Kidney epithelial cell (primary cell): ENCODE data around the gene ELF1. TPM values are rescaled to one million over a fixed set of nuclear protein-coding genes. Genes with fewer than 3 reads are reported as not detected.

Experiments used
- DNase-seq: peaks from one replicate; pipeline ENCODE4 v3.0.0-alpha.2; 2010; ENCODE audit warnings: low read depth
- H3K27me3 ChIP-seq: 2 replicates; pipeline ENCODE4 v1.6.0; 2011; ENCODE audit warnings: low read length; ENCODE audit not compliant: control insufficient read depth, insufficient read depth
- H3K36me3 ChIP-seq: 2 replicates; pipeline ENCODE4 v1.5.1; 2011; ENCODE audit warnings: low read length; ENCODE audit not compliant: control insufficient read depth, insufficient read depth
- H3K4me3 ChIP-seq: 2 replicates; pipeline ENCODE4 v1.5.1; 2011; ENCODE audit warnings: low read depth, mild to moderate bottlenecking, control low read depth, low read length
- CTCF ChIP-seq: IDR thresholded peaks from 2 replicates; pipeline ENCODE4 v1.5.1; 2011; ENCODE audit warnings: mild to moderate bottlenecking, moderate library complexity, low read length, control low read depth, inconsistent platforms; ENCODE audit not compliant: insufficient read depth, poor library complexity, severe bottlenecking
- total RNA-seq: library from RNA; depleted of rRNA; stranded (reverse); fragments of >200 nt; gene quantifications from 2 replicates; pipeline ENCODE4 v1.2.3, GENCODE V29; 2015

ELF1 gene
- total RNA-seq, 1 donor from 2014 or later: 60.6 TPM

- no peaks in the 10 kb centered on the region for H3K36me3 ChIP-seq
- no peak for TF ChIP-seq CTCF
- no peak for DNase-seq
- no peaks in the 10 kb centered on the region for H3K27me3 ChIP-seq
- no peak overlapping the region for H3K4me3 ChIP-seq
Observed at GRCh38 chr13:40999416-40999815, 19.7 kb downstream of the ELF1 start.

- no peak for DNase-seq
- no peak for TF ChIP-seq CTCF
- Histone ChIP-seq H3K27me3 (no peaks in the 10 kb centered on the region), H3K4me3 (no peak overlapping the region), H3K36me3 (no peaks in the 10 kb centered on the region)
Observed at GRCh38 chr13:40996426-40997092, 22.6 kb downstream of the ELF1 start.

- TF ChIP-seq CTCF: no peak
- H3K27me3 ChIP-seq: no peaks in the 10 kb centered on the region
- DNase-seq: no peak
- H3K4me3 ChIP-seq: no peak overlapping the region
- no peaks in the 10 kb centered on the region for H3K36me3 ChIP-seq
Observed at GRCh38 chr13:40995997-40996396, 23.1 kb downstream of the ELF1 start.

- TF ChIP-seq CTCF: no peak
- Histone ChIP-seq H3K4me3 (no peak overlapping the region), H3K27me3 (no peaks in the 10 kb centered on the region), H3K36me3 (no peaks in the 10 kb centered on the region)
- no peak for DNase-seq
Observed at GRCh38 chr13:40994581-40995230, 24.4 kb downstream of the ELF1 start.

- Histone ChIP-seq H3K4me3 (no peak overlapping the region), H3K36me3 (no peaks in the 10 kb centered on the region), H3K27me3 (no peaks in the 10 kb centered on the region)
- no peak for TF ChIP-seq CTCF
- DNase-seq: peak; percentile 9
Observed at GRCh38 chr13:40993987-40994386, 25.1 kb downstream of the ELF1 start.
